Skeletal muscle tissue (tissue), 4 donors: ENCODE results near the gene METRNL. TPM values are rescaled to one million over a fixed set of nuclear protein-coding genes. Genes with fewer than 3 reads are reported as not detected.
A peak's percentile ranks its signal among the peaks of the same experiment; 100 is the strongest.

Experiments
- H3K27ac ChIP-seq: one replicate; pipeline ENCODE4 v1.7.0; 2013; ENCODE audit warnings: mild to moderate bottlenecking, low read depth, low read length, inconsistent platforms
- H3K27me3 ChIP-seq, 3 donors: one replicate each; pipeline ENCODE4 v1.7.0; 2013; ENCODE audit warnings: low read length in 3 of 3; ENCODE audit not compliant: control insufficient read depth in 3 of 3, insufficient read depth in 3 of 3
- H3K36me3 ChIP-seq, 3 donors: one replicate each; pipeline ENCODE4 v1.7.0; 2013; ENCODE audit warnings: low read length in 3 of 3; ENCODE audit not compliant: control insufficient read depth in 3 of 3, insufficient read depth in 3 of 3
- H3K4me1 ChIP-seq, 3 donors: one replicate each; pipeline ENCODE4 v1.7.0; 2013; ENCODE audit warnings: low read length in 3 of 3, mild to moderate bottlenecking in 3 of 3; ENCODE audit not compliant: control insufficient read depth in 3 of 3, insufficient read depth in 3 of 3
- H3K4me3 ChIP-seq, 3 donors: one replicate each; pipeline ENCODE4 v1.7.0; 2013; ENCODE audit warnings: low read length in 3 of 3
- H3K9ac ChIP-seq, 3 donors: one replicate each; pipeline ENCODE4 v1.7.0; 2013; ENCODE audit warnings: low read length in 3 of 3, mild to moderate bottlenecking in 3 of 3, moderate library complexity in 2 of 3, low read depth in 1 of 3
- H3K9me3 ChIP-seq, 3 donors: one replicate each; pipeline ENCODE4 v1.7.0; 2013; ENCODE audit warnings: low read length in 3 of 3; ENCODE audit not compliant: control insufficient read depth in 3 of 3
- total RNA-seq: library from RNA; depleted of rRNA; stranded (reverse); fragments of >200 nt; gene quantifications from one replicate; pipeline ENCODE4 v1.2.3, GENCODE V29; 2014
- donor health status: Osteomylitis.

Gene METRNL
- total RNA-seq, 1 donor from 2014 or later = 31.3 TPM

DNA sequence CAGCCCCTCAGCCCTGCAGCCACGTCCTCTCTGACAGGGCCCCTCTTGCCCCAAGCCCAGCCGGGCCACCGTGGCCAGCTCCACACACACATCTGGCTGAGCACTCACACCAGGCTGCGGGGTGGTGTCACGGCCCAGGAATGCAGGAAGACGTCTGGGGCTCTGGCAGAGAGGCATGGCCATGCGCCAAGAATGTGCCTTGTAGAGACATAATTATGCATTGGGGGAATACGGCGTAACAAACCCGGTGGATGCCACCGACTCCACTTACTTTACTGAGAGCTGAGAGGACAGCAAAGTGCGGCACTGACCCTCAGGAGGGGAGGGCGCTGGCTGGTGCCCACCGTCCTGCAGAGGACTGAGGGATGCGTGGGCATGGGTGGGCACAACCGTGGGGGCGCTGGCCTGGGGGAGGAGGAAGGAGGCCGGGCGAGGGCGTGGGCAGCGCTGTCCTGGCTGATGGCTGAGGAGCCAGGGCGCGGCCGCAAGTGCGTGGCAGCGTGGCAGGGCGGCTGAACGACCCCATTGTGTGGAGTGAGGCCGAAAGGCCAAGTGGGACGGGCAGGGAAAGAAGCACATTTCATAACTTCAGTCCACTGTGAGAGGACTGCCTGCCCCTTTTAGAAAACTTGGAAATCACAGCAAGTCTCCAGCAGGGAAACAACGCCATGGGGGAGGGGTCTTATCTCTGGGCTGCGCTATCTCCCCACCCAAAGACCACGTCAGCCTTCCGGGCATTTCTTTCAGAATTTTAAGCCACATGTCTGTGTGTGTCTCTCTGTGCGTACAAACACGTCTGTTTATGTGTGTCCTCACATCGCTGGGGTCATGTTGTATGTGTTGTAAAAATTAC is 30.6 kb downstream of the METRNL start:
- peaks cover 41 to 70% (median 51%) of the 10 kb centered on the region in 3 donors for H3K27me3 ChIP-seq
- H3K27ac ChIP-seq = no peak overlapping the region
- peak overlapping the region in 2 of 3 donors; percentile 29 to 32 for H3K4me3 ChIP-seq
- H3K4me1 ChIP-seq = peaks cover 15 to 18% (median 16%) of the 10 kb centered on the region in 3 donors
- peak overlapping the region in 2 of 3 donors; percentile 25 to 38 for H3K9ac ChIP-seq
- H3K36me3 ChIP-seq = no peaks in the 10 kb centered on the region
- H3K9me3 ChIP-seq = peaks cover 0 to 5% (median 0%) of the 10 kb centered on the region in 3 donors

DNA sequence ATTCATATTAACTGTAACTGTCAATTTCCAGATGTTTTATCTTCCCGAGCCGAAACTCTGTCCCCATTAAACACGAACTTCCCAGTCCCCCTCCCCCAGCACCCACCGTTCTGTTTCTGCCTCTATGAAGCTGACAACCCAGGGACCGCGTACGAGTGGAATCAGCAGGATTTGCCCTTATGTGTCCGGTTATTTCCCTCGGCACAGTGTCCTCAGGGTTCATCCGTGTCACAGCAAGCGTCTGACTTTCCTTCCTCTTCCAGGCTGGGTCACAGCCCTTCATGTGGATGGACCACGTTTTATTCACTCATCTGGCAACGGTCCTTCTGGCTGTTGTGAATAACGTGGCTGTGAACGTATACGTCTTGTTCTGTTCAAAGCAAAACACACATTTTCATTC is 31.3 kb downstream of the METRNL start:
- Histone ChIP-seq H3K27me3 (peaks cover 41 to 69% (median 48%) of the 10 kb centered on the region in 3 donors), H3K36me3 (no peaks in the 10 kb centered on the region), H3K9ac (peak overlapping the region in 2 of 3 donors; percentile 38 to 40), H3K4me3 (peak overlapping the region in 1 of 3 donors; percentile 27), H3K4me1 (peaks cover 15 to 18% (median 16%) of the 10 kb centered on the region in 3 donors), H3K9me3 (peaks cover 0 to 5% (median 0%) of the 10 kb centered on the region in 3 donors), H3K27ac (no peak overlapping the region)

GRCh38 chr17:83111516-83112282 is 32.3 kb downstream of the METRNL start:
- no peak overlapping the region for H3K9ac ChIP-seq
- no peak overlapping the region for H3K27ac ChIP-seq

GRCh38 chr17:83113381-83113780 is 34.0 kb downstream of the METRNL start:
- H3K4me1 ChIP-seq = peaks cover 15 to 18% (median 16%) of the 10 kb centered on the region in 3 donors
- H3K9ac ChIP-seq = no peak overlapping the region
- no peak overlapping the region for H3K27ac ChIP-seq
- peaks cover 33 to 54% (median 36%) of the 10 kb centered on the region in 3 donors for H3K27me3 ChIP-seq
- H3K36me3 ChIP-seq = no peaks in the 10 kb centered on the region
- peaks cover 0 to 5% (median 0%) of the 10 kb centered on the region in 3 donors for H3K9me3 ChIP-seq
- H3K4me3 ChIP-seq = no peak overlapping the region

More at GRCh38 chr17:83111516-83112282, 32.3 kb downstream of the METRNL start:
- Histone ChIP-seq H3K27me3 (peaks cover 35 to 62% (median 43%) of the 10 kb centered on the region in 3 donors), H3K4me1 (peaks cover 15 to 18% (median 16%) of the 10 kb centered on the region in 3 donors), H3K4me3 (no peak overlapping the region), H3K36me3 (no peaks in the 10 kb centered on the region), H3K9me3 (peaks cover 0 to 5% (median 0%) of the 10 kb centered on the region in 3 donors)

DNA sequence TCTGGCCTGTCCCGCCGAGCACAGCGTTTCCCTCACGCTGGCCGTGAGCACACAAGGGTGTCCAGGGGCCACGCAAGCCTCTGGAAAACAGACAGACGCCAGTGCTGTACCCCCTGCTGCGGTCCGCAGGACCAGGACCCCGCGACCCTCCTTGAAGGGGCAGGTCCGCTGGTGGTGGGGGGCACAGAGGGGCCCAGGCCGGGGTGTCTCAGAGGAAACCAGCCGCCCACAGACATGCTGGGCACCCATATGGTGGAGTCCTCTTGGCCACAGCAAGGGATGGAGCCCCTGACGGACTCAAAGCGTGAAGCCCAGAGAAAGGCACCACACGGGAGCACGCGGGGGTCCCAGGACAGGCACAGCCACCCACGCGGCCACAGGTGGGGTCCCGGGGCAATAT is 34.4 kb downstream of the METRNL start:
- Histone ChIP-seq H3K36me3 (no peaks in the 10 kb centered on the region), H3K4me1 (peaks cover 15 to 18% (median 16%) of the 10 kb centered on the region in 3 donors), H3K27ac (no peak overlapping the region), H3K4me3 (no peak overlapping the region), H3K9ac (no peak overlapping the region), H3K27me3 (peaks cover 29 to 54% (median 36%) of the 10 kb centered on the region in 3 donors), H3K9me3 (peaks cover 0 to 2% (median 0%) of the 10 kb centered on the region in 3 donors)

DNA sequence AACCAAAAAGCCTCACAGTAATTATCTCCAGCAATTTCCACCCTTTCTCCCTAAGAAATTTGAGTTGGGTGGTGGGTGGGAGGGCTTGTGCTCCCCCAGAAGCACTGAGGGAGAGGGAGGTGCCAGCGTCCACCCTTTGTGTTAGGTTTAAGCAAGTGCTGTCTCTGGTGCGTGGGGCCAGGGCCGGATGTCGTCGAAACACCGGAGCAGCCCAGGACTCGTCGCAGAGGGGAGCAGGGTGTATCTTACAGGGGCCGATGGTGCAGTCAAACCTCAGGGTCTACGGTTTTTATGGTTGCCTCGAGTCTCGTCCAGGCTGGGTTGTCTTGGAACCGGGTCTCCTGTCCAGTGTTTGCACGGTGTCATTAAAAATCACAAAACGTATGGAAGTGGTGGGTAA is 35.3 kb downstream of the METRNL start:
- H3K9ac ChIP-seq = no peak overlapping the region
- H3K27ac ChIP-seq = no peak overlapping the region
- H3K4me1 ChIP-seq = peaks cover 12 to 17% (median 13%) of the 10 kb centered on the region in 3 donors
- no peaks in the 10 kb centered on the region for H3K36me3 ChIP-seq
- peaks cover 19 to 49% (median 27%) of the 10 kb centered on the region in 3 donors for H3K27me3 ChIP-seq
- no peaks in the 10 kb centered on the region for H3K9me3 ChIP-seq
- no peak overlapping the region for H3K4me3 ChIP-seq

DNA sequence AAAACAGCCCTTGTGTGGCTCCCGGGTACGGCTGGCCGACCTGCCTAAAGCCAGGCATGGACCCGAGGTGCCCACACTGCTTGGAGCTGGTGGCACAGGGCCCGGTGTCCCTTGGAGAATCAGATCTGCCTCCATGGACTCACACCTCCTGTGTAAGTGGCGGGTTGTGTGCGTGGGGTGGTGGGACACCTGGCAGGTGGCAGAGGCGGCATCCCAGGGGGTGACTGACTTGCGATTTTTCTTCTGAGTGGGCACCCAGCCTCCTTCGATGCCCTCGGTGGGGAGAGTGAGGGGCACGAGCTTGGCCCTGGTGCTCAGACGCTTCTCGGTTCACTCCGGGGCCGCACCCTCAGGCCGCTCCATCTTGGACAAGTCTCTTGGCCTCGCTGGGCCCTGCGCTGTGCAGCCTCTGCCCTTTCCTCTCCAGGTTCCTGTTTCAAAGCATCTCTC is 35.8 kb downstream of the METRNL start:
- Histone ChIP-seq H3K9me3 (no peaks in the 10 kb centered on the region), H3K4me1 (peaks cover 6 to 12% (median 8%) of the 10 kb centered on the region in 3 donors), H3K27ac (no peak overlapping the region), H3K27me3 (peaks cover 14 to 44% (median 22%) of the 10 kb centered on the region in 3 donors), H3K9ac (no peak overlapping the region), H3K36me3 (no peaks in the 10 kb centered on the region), H3K4me3 (no peak overlapping the region)

DNA sequence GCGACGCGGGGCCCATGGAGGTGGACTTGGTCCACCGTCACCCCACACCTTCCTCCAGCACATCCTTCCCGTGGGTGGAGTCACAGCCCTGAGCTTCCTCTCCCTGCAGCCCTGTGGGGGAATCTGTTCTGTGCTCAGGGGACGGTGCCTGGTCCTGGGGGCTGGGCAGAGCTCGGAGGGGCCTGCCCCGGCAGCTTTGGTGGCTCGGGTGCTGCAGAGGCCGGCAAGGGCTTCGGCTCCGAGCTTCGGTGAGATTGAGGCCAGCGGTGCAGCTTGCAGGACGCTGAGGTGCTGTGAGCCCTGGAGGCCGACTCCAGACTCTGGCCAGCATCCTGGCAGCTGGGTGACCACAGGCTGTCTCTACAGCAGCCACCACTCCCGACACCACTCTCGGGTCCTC is 36.4 kb downstream of the METRNL start:
- H3K4me3 ChIP-seq = no peak overlapping the region
- peaks cover under 1 to 6% (median 2%) of the 10 kb centered on the region in 3 donors for H3K4me1 ChIP-seq
- no peaks in the 10 kb centered on the region for H3K36me3 ChIP-seq
- H3K9me3 ChIP-seq = no peaks in the 10 kb centered on the region
- H3K27me3 ChIP-seq = peaks cover 14 to 43% (median 21%) of the 10 kb centered on the region in 3 donors
- no peak overlapping the region for H3K27ac ChIP-seq
- H3K9ac ChIP-seq = no peak overlapping the region

DNA sequence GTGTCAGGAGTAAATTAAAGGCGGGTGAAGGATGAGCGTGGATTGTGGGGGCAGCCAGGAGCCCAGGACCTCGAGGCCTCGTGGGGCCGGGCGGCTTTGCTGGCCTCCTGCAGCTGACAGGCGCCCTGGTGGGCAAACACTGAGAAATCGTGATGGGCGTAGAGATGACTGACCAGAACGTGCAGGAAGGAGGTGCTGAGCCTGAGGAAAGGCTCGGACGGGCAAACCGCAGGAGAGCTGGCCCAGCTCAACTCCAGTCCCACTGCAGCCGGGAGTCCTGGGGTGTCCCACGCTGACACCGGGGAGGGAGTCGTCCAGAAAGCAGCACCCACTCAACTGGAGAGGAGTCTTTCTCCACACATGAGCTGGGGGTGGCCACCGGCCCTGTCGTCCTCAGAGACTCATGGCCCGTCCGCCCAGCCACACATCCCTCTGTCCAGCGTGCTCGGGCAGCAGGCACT is 36.9 kb downstream of the METRNL start:
- Histone ChIP-seq H3K4me3 (no peak overlapping the region), H3K4me1 (peaks cover 0 to 3% (median 0%) of the 10 kb centered on the region in 3 donors), H3K9ac (no peak overlapping the region), H3K36me3 (no peaks in the 10 kb centered on the region), H3K9me3 (no peaks in the 10 kb centered on the region), H3K27me3 (peaks cover 12 to 38% (median 18%) of the 10 kb centered on the region in 3 donors), H3K27ac (no peak overlapping the region)
